Frontal cortex (tissue), 4 donors: ENCODE data around the gene FGD2. TPM values are rescaled to one million over a fixed set of nuclear protein-coding genes. Genes with fewer than 3 reads are reported as not detected.

Experiments used
- DNase-seq, 2 donors: peaks; one replicate each; pipeline ENCODE4 v3.0.0; 2012; ENCODE audit warnings: low spot score in 2 of 2
- FAIRE-seq: peaks from 2 replicates; lab custom pipeline; 2012; peaks lifted over from hg19 to GRCh38; lab: Jason Lieb, UNC
- total RNA-seq: library from RNA; depleted of rRNA; stranded (reverse); fragments of >200 nt; gene quantifications from one replicate; pipeline ENCODE4 v1.2.3, GENCODE V29; 2014
- donor health status: control.
- donor health status: control.
- donor health status: control.

Gene FGD2
- total RNA-seq, result 0.82 TPM

GRCh38 chr6:37005061-37005810 lies at the start of gene FGD2:
TSS of gene FGD2 (plus strand) at chr6:37005655. CDS start at chr6:37005818, 163 bp downstream.
- no peak for FAIRE-seq
- DNase-seq, result no peak

GRCh38 chr6:36955671-36956445 lies 49.6 kb upstream of the FGD2 start:
- DNase-seq (no peak), FAIRE-seq (no peak)

GRCh38 chr6:36956446-36956820 lies 49.0 kb upstream of the FGD2 start:
- no peak for FAIRE-seq
- DNase-seq, result no peak

- DNase-seq (no peak), FAIRE-seq (no peak)
These were observed 47.6 kb upstream of the FGD2 start for GRCh38 chr6:36957773-36958271.

GRCh38 chr6:36958775-36959554 lies 46.5 kb upstream of the FGD2 start:
- DNase-seq (no peak), FAIRE-seq (no peak)

GRCh38 chr6:36959555-36960250 lies 45.8 kb upstream of the FGD2 start:
- FAIRE-seq, result no peak

GRCh38 chr6:36961441-36962435 lies 43.7 kb upstream of the FGD2 start:
- FAIRE-seq, result no peak

More at GRCh38 chr6:36959555-36960250, 45.8 kb upstream of the FGD2 start:
- DNase-seq, result no peak

GRCh38 chr6:36962874-36963273 lies 42.6 kb upstream of the FGD2 start:
- FAIRE-seq (no peak), DNase-seq (peak; percentile 74 to 81)

More at GRCh38 chr6:36961441-36962435, 43.7 kb upstream of the FGD2 start:
- no peak for DNase-seq

- no peak for DNase-seq
- FAIRE-seq, result no peak
These were observed 41.8 kb upstream of the FGD2 start for GRCh38 chr6:36963451-36964290.

- FAIRE-seq (no peak), DNase-seq (no peak)
These were observed 41.1 kb upstream of the FGD2 start for GRCh38 chr6:36964349-36964748.

- FAIRE-seq (no peak), DNase-seq (no peak)
These were observed 40.5 kb upstream of the FGD2 start for GRCh38 chr6:36964908-36965307.

GRCh38 chr6:36967301-36967700 lies 38.2 kb upstream of the FGD2 start:
- FAIRE-seq, result no peak

GRCh38 chr6:36967757-36968156 lies 37.7 kb upstream of the FGD2 start:
- FAIRE-seq (no peak), DNase-seq (no peak)

More at GRCh38 chr6:36967301-36967700, 38.2 kb upstream of the FGD2 start:
- no peak for DNase-seq

- DNase-seq (no peak), FAIRE-seq (no peak)
These were observed 37.0 kb upstream of the FGD2 start for GRCh38 chr6:36968266-36968977.

- FAIRE-seq (no peak), DNase-seq (no peak)
These were observed 36.2 kb upstream of the FGD2 start for GRCh38 chr6:36969240-36969691.

GRCh38 chr6:36969988-36970891 lies 35.2 kb upstream of the FGD2 start:
- no peak for DNase-seq
- no peak for FAIRE-seq
